Osteocyte (in vitro differentiated cells): ENCODE measurements around the gene LIMS4. TPM values are rescaled to one million over a fixed set of nuclear protein-coding genes. Genes with fewer than 3 reads are reported as not detected.
"Not testable (repeated sequence)": the region's sequence is repeated elsewhere in the genome, so short reads cannot be mapped to it uniquely, and the experiment has no call there.

Experiments
- DNase-seq: peaks from one replicate; pipeline ENCODE4 v3.0.0; 2021; ENCODE audit warnings: mixed read lengths; ENCODE audit not compliant: unreplicated experiment; ENCODE audit errors: extremely low spot score
- H3K27ac Mint-ChIP-seq: one replicate; pipeline ENCODE4 v1.8.0; 2021; ENCODE audit warnings: mild to moderate bottlenecking, mixed read lengths; ENCODE audit not compliant: unreplicated experiment
- H3K27me3 Mint-ChIP-seq: one replicate; pipeline ENCODE4 v1.8.0; 2021; ENCODE audit warnings: mixed read lengths; ENCODE audit not compliant: unreplicated experiment
- H3K36me3 Mint-ChIP-seq: one replicate; pipeline ENCODE4 v1.8.0; 2021; ENCODE audit warnings: mixed read lengths; ENCODE audit not compliant: unreplicated experiment
- H3K4me1 Mint-ChIP-seq: one replicate; pipeline ENCODE4 v1.8.0; 2021; ENCODE audit warnings: mixed read lengths; ENCODE audit not compliant: unreplicated experiment
- H3K4me3 Mint-ChIP-seq: one replicate; pipeline ENCODE4 v1.8.0; 2021; ENCODE audit warnings: mild to moderate bottlenecking, moderate library complexity, mixed read lengths; ENCODE audit not compliant: unreplicated experiment
- H3K9me3 Mint-ChIP-seq: one replicate; pipeline ENCODE4 v1.8.0; 2021; ENCODE audit warnings: mixed read lengths; ENCODE audit not compliant: unreplicated experiment
- total RNA-seq: library from RNA; stranded (reverse); gene quantifications from 2 replicates; pipeline ENCODE4 v1.2.1, GENCODE V29; 2021

LIMS4 gene
- total RNA-seq, 1 donor from 2014 or later, result 1.9 TPM

GRCh38 chr2:110443305-110444005 lies 29.2 kb downstream of the LIMS4 start:
- H3K9me3 Mint-ChIP-seq, H3K4me1 Mint-ChIP-seq, H3K4me3 Mint-ChIP-seq, H3K27ac Mint-ChIP-seq, DNase-seq, H3K27me3 Mint-ChIP-seq, H3K36me3 Mint-ChIP-seq: not testable (repeated sequence)

- H3K27me3 Mint-ChIP-seq, H3K4me3 Mint-ChIP-seq, H3K4me1 Mint-ChIP-seq, H3K9me3 Mint-ChIP-seq, H3K27ac Mint-ChIP-seq, H3K36me3 Mint-ChIP-seq, DNase-seq: not testable (repeated sequence)
Measured at GRCh38 chr2:110441905-110442304, 30.7 kb downstream of the LIMS4 start.

GRCh38 chr2:110434565-110434964 lies 38.1 kb downstream of the LIMS4 start:
- H3K9me3 Mint-ChIP-seq, DNase-seq, H3K27me3 Mint-ChIP-seq, H3K4me3 Mint-ChIP-seq, H3K36me3 Mint-ChIP-seq, H3K4me1 Mint-ChIP-seq, H3K27ac Mint-ChIP-seq: not testable (repeated sequence)

GRCh38 chr2:110425725-110426124 lies 46.9 kb downstream of the LIMS4 start:
- H3K4me3 Mint-ChIP-seq, H3K36me3 Mint-ChIP-seq, H3K4me1 Mint-ChIP-seq, DNase-seq, H3K27me3 Mint-ChIP-seq, H3K27ac Mint-ChIP-seq, H3K9me3 Mint-ChIP-seq: not testable (repeated sequence)

- H3K27me3 Mint-ChIP-seq, H3K4me1 Mint-ChIP-seq, H3K36me3 Mint-ChIP-seq, H3K9me3 Mint-ChIP-seq, H3K4me3 Mint-ChIP-seq, H3K27ac Mint-ChIP-seq, DNase-seq: not testable (repeated sequence)
Measured at GRCh38 chr2:110424421-110424820, 48.2 kb downstream of the LIMS4 start.

- not testable (repeated sequence) for H3K4me3 Mint-ChIP-seq, H3K36me3 Mint-ChIP-seq, H3K4me1 Mint-ChIP-seq, H3K9me3 Mint-ChIP-seq, H3K27ac Mint-ChIP-seq, H3K27me3 Mint-ChIP-seq, DNase-seq
Measured at GRCh38 chr2:110423574-110423962, 49.0 kb downstream of the LIMS4 start.

GRCh38 chr2:110422852-110423573 lies 49.6 kb downstream of the LIMS4 start:
- DNase-seq, H3K36me3 Mint-ChIP-seq, H3K27ac Mint-ChIP-seq, H3K4me3 Mint-ChIP-seq, H3K27me3 Mint-ChIP-seq, H3K9me3 Mint-ChIP-seq, H3K4me1 Mint-ChIP-seq: not testable (repeated sequence)

GRCh38 chr2:110420641-110421354 lies 51.8 kb downstream of the LIMS4 start:
- H3K9me3 Mint-ChIP-seq, H3K4me3 Mint-ChIP-seq: not testable (repeated sequence)

GRCh38 chr2:110407142-110407541 lies 65.5 kb downstream of the LIMS4 start:
- not testable (repeated sequence) for H3K9me3 Mint-ChIP-seq, H3K4me3 Mint-ChIP-seq, DNase-seq, H3K36me3 Mint-ChIP-seq, H3K27ac Mint-ChIP-seq, H3K4me1 Mint-ChIP-seq, H3K27me3 Mint-ChIP-seq

More at GRCh38 chr2:110420641-110421354, 51.8 kb downstream of the LIMS4 start:
- DNase-seq, H3K4me1 Mint-ChIP-seq, H3K27me3 Mint-ChIP-seq, H3K36me3 Mint-ChIP-seq, H3K27ac Mint-ChIP-seq: not testable (repeated sequence)

GRCh38 chr2:110404988-110405387 lies 67.6 kb downstream of the LIMS4 start:
- H3K4me3 Mint-ChIP-seq, H3K4me1 Mint-ChIP-seq, H3K36me3 Mint-ChIP-seq, H3K9me3 Mint-ChIP-seq, H3K27ac Mint-ChIP-seq, H3K27me3 Mint-ChIP-seq, DNase-seq: not testable (repeated sequence)

- not testable (repeated sequence) for H3K27me3 Mint-ChIP-seq, H3K36me3 Mint-ChIP-seq, H3K4me3 Mint-ChIP-seq
Measured at GRCh38 chr2:110404246-110404645, 68.4 kb downstream of the LIMS4 start.

More at GRCh38 chr2:110404246-110404645, 68.4 kb downstream of the LIMS4 start:
- not testable (repeated sequence) for H3K4me1 Mint-ChIP-seq, H3K27ac Mint-ChIP-seq, H3K9me3 Mint-ChIP-seq, DNase-seq
